ENCODE data around the gene G6PD.
"Not testable (repeated sequence)": the region's sequence is repeated elsewhere in the genome, so short reads cannot be mapped to it uniquely, and the experiment has no call there.

The G6PD gene

GRCh38 chrX:154513716-154514115 is 32.9 kb downstream of the G6PD start:
- DNase-seq: no peak

DNA sequence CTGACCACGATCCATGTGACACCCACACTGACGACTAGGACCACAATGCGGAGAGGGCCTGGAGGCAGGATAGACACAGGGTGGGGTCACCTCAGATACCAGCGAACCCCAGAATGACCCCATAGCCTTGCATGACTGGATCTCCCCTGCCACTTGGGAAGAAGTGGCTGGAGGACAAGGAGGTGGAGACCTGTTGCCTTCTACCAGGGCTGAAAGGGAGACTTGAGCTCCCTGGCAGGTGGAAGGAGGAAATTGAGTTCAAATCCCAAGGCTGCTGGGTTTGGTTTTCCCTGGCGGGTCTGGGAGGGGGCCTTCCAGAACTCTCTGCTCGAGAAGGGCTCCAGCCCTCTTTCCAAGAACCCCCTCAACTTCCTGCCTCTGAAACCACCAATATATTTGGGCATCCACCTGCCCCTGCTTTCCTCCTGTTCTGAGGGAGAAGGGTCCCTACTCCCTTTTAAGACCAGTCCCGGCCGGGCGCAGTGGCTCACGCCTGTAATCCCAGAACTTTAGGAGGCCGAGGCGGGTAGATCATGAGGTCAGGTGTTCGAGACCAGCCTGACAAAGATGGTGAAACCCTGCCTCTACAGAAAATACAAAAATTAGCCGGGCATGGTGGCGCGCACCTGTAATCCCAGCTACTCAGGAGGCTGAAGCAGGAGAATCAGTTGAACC is 33.6 kb downstream of the G6PD start:
- DNase-seq: no peak

- no peak for DNase-seq
Observed at GRCh38 chrX:154511761-154512160, 34.9 kb downstream of the G6PD start.

- DNase-seq: no peak
Observed at GRCh38 chrX:154509455-154509854, 37.2 kb downstream of the G6PD start.

DNA sequence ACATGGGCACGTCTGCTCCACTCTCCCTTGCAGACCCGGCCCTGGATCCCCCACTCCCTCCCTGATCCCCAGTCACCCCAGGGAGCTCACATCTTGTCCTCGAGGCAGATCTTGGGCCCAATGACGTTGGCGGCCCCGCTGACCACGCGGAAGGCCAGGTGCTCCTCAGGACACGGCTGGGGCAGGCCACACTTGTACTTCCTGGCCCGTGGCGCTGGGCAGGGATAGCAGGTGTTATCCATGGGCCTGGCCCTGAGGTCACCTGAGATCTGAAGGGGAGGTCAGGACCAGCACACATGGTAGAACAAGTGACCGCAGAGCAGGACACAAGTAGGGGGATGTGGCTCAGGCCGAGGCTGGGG is 38.3 kb downstream of the G6PD start:
- no peak for DNase-seq

- no peak for DNase-seq
Observed at GRCh38 chrX:154507673-154508383, 38.8 kb downstream of the G6PD start.

DNA sequence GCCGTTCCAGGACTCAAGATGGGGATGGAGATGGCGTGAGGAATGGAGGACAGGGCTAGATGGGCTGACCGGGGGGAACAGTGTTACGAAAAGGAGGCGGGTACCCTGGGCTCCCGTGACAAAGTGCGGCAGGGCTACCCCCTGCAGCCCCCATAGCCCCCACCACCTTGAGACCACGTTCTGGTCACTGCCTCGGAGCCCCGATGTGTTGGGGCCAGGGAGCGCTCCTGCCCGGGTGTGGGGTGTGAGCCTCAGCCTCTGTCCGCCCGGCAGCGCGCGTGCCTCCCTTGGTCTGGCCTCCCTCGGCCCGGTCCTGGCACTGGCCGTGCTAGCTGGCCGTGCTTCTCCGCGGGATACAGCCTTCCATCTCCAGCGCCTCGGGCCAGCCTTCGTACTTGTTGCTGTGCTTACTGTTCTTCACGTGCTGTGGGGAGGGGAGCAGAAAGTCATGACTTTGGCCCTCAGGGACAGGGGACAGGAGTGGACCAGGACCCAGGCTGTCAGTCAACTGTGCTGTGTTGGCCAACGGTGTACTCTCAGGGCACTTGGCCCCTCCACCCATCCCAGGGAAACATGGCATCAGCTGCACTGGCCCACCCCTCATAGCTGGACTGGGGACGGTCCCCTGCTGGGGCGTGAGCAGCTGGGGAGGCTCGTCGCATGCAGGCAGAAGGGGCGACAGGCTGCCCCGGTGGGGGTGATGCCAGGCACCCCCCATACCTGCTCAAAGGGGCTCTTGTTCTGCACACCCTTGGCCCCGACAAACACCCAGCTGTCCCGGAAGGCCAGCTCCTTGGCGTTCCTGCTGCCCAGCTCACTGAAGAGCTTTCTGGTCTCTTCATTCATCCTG is 39.9 kb downstream of the G6PD start:
- no peak for DNase-seq

DNA sequence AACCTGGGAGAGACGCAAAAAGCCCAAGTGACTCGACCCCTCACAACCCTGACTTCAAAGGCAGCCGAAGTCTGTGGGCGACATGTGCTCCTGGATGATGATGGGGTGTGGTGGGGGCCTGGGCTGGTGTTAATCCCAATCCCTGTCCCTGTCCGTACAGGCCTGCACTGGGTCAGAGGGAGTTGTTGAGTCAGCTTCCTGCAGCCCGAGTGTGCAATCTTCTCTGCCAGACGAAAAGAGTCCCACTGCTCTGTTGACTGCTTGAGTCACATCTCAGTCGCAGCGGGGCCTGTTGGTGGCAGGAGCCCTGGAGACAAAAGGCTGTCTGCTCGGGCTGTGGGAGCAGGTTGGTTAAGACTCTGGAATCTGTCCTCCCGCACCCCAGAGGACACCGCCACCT is 40.9 kb downstream of the G6PD start:
- no peak for DNase-seq

DNA sequence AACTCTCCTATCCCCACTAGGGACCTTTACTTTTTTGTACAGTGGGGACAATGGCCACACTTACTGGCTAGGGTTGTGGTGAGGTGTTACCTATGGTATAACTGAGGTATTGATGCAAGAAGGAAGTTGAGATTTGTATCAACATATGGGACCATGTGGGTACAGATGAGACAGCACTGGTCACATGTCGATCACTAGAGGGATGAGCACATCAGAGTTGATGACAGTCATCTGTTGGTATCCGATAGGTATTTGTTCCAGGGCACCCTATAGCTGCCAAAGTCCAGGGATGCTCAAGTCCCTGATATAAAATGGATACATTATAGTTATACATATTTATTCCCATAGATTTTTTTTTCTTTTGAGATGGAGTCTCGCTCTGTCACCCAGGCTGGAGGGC is 43.7 kb downstream of the G6PD start:
- no peak for DNase-seq

GRCh38 chrX:154502098-154502497 is 44.5 kb downstream of the G6PD start:
- DNase-seq: no peak

DNA sequence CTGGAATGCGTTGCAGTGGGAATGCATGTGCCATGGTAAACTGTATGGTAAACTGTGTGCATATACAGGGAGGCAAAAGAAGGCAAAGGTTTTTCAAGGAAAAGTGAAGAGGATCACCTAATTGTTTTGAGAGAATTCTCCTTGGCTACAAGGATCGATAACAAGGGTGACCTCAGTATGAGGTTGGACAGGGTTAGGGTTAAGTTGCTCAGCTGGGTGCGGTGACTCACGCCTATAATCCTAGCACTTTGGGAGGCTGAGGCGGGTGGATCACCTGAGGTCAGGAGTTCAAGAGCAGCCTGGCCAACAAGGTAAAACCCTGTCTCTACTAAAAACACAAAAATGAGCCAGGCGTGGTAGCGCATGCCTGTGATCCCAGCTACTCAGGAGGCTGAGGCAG is 45.2 kb downstream of the G6PD start:
- not testable (repeated sequence) for DNase-seq

- DNase-seq: not testable (repeated sequence)
Observed at GRCh38 chrX:154496591-154497137, 50.0 kb downstream of the G6PD start.

GRCh38 chrX:154495472-154495922 is 51.1 kb downstream of the G6PD start:
- no peak for DNase-seq

DNA sequence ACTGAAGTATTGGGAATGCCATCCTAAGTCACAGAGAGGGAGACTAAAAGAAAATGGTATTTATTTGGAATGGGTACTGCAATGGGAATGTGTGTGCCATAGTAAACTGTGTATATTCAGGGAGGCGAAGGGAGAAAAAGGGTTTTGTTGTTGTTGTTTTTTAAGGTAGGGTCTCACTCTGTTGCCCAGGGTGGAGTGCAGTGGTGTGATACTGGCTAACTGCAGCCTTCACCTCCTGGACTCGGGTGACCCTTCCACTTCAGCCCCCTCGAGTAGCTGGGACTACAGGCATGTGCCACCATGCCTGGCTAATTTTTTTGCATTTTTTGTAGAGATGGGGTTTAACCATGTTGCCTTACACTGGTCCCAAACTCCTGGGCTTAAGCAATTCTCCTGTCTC is 51.9 kb downstream of the G6PD start:
- no peak for DNase-seq

- peak; percentile 86 for DNase-seq
Observed at GRCh38 chrX:154490414-154491083, 56.1 kb downstream of the G6PD start, which contains the start of gene SLC10A3. Gene SLC10A3 (minus strand): TSS chrX:154490629. CDS start chrX:154488940, 1,689 bp downstream.

GRCh38 chrX:154490021-154490413 is 56.6 kb downstream of the G6PD start:
- no peak for DNase-seq

GRCh38 chrX:154489182-154489581 is 57.5 kb downstream of the G6PD start:
- DNase-seq: no peak

DNA sequence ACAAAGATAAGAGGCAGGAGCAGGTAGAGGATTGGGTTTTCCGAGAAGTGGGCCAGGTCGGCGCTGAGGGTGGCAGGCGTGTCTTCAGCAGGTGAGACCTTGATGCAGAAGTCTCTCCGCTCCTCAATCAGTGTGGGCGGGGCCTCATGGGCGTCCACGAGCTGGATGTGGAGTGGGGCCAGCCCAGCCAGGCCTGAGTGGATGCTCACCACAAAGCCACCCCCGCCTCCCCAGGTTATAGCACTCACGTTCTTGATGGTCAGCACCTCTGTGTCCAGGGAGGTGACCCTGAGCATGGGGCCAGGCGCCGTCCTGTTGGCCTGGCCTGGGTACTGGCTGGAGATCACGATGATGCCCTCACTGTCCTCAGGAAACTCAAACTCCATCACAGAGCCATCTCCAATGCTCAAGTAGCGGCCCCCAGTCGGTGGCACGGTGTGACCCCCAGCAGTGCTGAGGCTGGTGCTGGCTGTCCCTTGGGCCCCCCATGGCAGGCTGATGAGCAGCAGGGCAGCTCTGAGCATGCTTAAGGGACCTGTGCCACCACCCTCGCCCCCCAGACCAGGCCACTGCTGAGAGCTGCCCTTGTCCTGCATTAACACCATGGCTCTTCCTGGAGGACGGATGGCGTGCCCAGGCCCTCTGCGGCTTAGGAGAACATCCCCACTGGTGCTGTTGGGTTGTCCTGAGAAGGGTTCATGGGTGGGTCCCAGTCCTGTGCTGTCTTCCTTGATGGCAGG is 58.1 kb downstream of the G6PD start:
- no peak for DNase-seq

DNA sequence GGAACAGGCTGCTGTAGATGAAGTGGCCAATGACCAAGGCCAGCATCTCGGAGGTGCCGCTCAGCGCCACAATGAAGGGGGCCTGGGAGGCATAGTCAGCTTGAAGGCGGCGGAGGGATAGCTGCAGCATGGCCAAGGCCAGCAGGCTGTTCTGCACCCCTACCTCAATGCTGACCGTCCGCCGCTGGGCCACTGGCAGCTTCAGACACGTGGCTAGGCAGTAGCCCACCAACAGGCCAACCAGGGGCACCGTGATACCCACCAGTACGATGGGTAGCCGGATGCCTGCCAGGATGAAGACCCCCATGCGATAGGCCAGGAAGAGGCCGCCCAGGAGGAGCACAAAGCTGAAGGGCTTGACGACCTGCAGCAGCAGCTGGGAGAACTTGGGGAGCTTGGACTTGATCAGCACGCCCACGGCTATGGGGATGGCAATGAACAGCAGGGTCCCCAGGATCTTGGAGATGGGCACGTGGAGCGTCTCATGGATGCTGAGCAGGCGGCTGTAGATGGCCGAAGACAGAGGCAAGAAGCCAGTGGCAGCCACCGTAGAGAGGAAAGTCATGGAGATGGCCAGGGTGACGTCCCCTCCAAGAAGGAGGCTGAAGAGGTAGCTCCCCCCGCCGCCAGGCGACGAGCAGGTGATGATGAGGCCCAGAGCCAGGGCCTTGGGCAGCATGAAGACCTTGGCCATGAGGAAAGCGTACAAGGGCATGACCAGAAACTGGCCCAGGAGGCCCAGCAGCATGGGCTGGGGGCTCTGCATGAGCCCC is 58.9 kb downstream of the G6PD start:
- DNase-seq: no peak

- peak; percentile 38 for DNase-seq
Observed at GRCh38 chrX:154486396-154487207, 60.0 kb downstream of the G6PD start, which contains the start of gene UBL4A. Gene UBL4A (minus strand): TSS chrX:154486615. CDS start chrX:154486584, 31 bp downstream.

Measured in central memory CD4-positive, alpha-beta T cell (primary cell).